Stimulated activated CD4-positive, alpha-beta T cell treated with anti-CD3 and anti-CD28 coated beads, Interleukin-4, amount 100 ng/mL, for 4 hours (primary cell): ENCODE measurements around the gene PPFIA3.
"Not testable (repeated sequence)": the region's sequence is repeated elsewhere in the genome, so short reads cannot be mapped to it uniquely, and the experiment has no call there.

Experiments used
- DNase-seq, 2 experiments: peaks; one replicate each; pipeline ENCODE4 v3.0.0-alpha.2; 2020

The PPFIA3 gene

DNA sequence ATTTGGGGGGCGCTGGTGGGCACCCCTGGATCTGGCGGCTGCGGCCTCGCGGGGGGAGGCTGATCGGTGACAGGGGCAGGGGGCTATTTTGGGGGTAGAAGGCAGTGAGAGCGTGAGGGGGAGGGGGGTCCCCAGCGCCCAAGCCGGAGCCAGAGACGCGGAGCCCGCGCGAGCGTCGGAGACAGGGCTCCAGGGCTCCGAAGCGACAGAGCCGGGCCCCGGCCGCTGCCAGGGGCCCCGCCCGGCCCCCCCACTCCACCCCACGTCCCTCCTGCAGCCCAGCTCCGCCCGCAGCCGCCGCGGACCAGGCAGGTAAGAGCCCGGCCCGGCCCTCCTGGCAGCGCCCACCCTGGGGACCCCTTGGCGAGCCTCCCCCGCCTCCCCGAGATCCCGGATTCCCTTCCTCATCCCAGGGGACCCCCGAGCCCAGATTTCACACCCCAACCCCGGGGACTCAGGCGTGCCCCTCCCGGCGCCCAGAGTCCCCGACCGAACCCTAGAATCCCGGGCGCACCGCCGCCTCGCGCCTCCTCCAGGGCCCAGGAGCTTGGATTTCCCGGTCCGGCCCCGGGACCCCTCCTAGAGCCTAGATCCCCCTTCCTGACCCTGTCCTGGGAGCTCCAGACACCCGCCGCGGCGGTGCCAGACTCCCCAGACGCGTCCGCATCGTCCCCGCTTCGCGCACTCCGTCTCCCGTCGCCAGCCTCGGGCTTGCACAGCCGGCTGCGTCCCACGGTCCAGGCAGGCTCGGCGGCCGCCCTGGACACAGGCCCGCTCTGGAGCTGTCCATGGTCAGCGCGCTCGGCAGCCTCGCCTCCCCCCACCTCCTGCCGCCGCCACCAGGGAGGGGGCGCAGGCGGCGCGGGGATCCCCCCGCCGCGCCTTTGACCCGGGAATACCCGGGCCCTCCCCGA, at the start of gene PPFIA3:
TSS of gene PPFIA3 (plus strand) at position 134 of the 914 bp plus-strand sequence. CDS start 8,330 bp downstream, outside the sequence.
- no peak for DNase-seq

DNA sequence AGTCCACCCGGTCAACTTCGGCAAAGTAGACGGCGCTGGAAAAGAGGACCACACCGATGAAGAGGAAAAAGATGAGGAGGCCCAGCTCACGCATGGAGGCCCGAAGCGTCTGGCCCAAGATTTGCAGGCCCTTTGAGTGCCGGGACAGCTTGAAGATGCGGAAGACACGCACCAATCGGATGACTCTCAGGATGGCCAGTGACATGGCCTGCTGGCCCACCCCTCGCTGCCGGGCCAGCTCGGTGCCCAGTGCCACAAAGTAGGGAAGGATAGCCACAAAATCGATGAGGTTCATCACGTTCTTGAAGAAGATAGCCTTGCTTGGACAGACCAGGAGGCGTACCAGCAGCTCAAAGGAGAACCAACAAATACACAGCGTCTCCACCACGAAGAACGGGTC, 48.9 kb upstream of the PPFIA3 start:
- DNase-seq, result no peak

DNA sequence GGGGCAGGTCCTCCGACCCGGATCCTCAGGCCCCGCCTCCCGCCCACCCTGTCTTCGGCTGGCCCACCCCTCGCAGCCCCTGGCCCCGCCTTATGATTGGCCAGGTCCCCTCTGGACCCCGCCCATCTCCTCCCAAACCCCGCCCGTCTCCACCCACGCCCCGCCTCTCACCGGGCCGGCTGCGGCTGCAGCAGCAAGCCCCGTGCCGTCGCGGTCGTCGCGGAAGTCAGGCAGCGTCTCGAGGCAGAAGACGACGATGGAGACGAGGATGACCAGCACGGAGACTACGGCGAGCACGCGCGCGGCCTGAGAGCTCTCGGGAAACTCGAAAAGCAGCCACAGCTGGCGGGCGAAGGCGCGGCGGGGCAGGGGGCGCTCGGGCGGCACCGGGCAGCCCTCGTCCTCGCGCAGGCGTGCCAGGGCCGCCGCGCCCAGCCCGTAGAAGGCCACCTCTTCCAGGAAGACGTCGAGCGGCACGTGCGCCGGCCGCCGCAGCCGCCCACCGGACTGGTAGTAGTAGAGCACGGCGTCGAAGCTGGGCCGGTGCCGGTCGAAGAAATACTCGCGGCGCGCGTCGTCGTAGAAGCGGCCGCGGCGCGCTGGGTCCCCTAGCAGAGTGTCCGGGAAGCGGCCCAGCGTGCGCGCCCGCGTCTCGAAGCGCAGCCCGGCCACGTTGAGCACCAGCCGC, 47.3 kb upstream of the PPFIA3 start:
- peak in 1 of 2 experiments; percentile 46 for DNase-seq

DNA sequence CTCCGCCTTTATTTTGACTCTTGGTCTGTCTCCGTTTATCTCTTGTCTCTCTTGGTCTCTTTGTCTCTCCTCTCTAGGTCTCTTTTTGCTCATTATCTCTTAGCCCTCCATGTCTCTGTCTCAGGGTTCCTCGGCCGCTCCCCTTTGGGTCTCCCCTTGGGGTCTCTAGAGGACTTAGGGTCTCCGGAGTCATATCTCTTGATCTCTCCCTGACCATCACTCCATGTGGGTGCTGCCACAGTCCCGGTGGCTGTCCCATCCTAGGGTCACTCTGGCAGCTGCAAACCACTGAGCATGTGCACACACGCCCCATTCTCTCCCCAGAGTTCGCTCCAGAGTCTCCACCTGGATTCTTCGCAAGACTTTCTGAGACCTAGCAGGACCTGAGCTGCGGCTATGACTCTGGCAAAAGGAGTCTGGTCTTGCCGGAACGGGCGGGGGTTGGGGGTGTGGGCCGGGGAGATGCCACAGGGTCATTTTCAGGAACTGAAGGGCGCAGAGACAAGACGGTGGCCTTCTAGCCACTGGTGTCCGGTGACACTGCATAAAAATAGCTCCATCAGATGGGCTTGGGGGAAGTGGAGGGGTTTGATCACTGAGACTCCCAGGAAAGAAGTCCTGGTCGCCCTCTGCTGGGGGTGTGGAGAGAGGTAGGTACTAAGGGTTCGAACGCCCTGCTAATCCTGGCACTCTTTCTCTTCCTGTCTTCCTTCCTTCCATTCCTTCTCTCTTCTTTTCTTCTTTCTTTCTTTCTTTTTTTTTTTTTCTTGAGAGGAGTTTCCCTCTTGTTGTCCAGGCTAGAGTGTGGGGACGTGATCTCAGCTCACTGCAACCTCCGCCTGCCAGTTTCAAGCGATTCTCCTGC, 45.6 kb upstream of the PPFIA3 start:
- DNase-seq, result no peak

DNA sequence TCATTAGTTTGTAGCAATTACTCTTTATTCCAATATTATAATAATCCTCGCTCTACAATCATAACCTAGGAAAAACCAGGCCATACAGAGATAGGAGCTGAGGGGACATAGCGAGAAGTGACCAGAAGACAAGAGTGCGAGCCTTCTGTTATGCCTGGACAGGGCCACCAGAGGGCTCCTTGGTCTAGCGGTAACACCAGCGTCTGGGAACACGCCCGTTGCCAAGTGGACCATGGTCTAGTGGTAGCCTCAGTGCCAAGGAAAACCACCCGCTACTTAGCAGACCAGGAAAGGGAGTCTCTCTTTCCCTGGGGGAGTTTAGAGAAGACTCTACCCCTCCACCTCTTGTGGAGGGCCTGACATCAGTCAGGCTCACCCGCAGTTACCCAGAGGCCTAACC, 44.5 kb upstream of the PPFIA3 start:
- DNase-seq, result not testable (repeated sequence)

DNA sequence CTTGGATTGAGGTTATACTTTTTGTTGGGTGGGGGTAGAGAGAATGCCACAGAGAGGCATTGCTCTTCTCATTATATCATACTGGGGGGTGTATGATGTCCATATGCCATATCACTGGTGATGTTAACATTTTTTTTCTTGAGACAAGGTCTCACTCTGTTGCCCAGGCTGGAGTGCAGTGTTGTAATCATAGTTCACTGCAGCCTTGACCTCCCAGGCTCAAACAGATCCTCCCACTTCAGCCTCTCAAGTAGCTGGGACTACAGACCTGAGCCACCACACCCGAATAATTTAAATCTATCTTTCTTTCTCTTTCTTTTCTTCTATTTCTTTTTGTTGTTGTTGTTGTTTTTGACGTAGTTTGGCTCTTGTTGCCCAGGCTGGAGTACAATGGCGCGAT, 39.0 kb upstream of the PPFIA3 start:
- no peak for DNase-seq

DNA sequence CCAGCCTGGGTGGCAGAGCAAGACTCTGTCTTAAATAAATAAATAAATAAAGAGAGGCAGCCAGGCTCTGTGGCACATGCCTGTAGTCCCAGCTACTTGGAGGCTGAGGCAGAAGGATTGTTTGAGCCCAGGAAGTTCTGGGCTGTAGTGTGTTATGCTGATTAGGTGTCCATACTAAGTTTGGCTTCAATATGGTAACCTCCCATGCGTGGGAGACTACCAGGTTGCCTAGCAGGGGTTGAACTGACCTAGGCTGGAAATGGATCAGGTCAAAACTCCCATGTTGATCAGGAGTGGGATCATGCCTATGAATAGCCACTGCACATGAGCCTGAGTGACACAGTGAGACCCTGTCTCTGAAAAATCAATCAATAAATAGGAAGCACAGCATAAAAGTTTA, 38.1 kb upstream of the PPFIA3 start:
- DNase-seq, result no peak

DNA sequence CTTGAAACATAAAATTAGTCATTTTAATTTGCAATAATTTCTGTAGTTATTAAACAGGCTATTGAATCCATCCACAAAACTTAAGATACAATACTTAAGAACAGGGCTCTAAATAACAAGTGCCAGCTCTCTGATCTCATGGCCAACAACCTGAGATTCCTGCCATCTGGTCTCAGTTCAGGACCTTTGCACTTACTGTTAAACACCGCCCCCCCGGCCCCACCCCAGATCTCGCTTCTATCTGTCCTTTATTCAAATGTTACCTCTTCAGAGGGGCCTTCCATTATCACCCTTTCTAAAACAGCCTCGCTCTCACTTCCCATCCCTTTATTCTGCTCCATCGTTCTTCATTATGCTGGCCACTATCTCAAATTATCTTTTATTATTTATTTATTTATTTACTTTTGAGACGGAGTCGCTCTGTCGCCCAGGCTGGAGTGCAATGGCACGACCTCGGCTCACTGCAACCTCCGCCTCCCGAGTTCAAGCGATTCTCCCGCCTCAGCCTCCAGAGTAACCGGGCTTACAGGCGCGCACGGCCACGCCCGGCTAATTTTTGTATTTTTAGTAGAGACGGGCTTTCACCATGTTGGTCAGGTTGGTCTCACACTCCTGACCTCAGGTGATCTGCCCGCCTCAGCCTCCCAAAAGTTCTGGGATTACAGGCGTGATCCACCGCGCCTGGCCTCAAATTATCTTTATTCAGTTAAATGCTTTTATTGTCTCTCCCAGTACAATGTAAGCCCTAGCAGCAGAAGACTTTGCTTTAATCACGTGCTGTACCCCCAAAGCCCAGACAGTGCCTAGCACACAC, 34.9 kb upstream of the PPFIA3 start:
- DNase-seq, result no peak

DNA sequence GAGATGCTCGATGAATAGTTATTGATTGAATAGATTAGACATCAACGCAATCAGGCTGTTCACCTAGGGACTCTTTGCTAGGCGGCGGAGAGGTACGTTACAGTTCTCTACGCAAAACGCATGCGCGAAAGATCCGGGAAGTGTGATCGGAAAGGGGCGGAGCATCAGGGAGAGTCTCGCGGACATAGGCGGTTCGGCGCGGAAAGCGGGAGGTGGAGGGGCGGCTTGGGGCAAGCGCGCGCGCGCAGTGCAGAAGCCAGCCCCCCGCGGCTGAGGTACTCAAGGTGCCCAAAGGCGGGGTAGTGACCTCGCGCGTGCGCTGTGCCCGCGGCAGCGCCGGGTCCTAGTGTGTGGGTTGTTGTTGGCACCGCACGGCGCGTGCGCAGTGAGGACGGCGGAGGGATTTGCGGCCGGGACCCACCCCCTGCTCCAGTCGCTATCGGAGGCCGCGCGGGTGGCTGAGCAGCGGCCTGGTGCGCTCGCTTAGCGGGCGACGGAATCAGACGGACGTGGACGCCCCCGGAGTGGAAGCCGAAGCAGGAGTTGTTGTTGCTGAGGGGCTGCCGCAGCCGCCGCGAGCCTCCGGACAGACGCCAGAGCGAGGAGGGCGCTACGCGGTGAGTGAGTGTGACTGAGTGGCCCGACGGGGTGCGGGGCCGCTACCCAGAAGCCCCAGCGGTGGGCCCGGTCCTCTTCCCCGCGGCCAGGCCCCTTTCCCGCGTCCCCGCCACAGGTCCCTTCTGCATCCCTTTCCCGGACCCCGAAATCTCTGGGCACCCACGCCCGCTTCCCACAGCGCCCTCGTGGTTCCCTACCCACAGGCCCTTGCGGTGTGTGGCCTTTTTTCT, 34.1 kb upstream of the PPFIA3 start, which contains the start of gene SNRNP70:
TSS of gene SNRNP70 (plus strand) at position 432 of the 848 bp plus-strand sequence. CDS start 964 bp downstream, outside the sequence.
- DNase-seq, result peak; percentile 99

DNA sequence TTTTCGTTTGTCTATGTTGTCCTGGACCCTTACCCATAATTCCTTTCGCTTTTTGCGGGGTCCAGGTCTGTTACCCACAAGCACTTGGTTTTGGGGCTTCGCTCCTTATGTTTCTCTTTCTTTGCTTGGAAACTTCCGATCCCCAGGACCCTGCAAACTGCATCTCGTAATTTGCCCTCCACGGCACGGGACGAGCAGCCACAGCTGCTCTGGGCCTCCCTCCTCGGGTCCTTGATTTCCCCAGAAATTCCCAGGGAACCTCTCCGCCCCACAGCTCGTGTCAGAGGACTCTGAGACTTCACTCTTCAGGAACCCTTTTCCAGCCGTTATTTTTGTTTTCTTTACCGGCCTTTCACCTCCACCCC, 33.5 kb upstream of the PPFIA3 start:
- no peak for DNase-seq

DNA sequence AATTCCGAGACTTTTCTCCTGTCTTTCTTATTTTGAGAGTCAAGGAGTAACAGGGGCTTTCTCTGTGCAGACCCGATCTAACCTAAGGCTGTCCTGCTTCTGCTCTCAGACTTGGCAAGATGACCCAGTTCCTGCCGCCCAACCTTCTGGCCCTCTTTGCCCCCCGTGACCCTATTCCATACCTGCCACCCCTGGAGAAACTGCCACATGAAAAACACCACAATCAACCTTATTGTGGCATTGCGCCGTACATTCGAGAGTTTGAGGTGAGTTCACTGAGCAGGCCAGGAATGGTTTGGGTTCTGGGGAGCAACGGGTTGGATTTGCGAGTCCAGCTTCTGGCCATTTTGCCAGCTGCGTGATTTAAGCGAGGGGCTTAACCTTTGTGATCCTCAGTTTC, 33.0 kb upstream of the PPFIA3 start:
- DNase-seq, result no peak

DNA sequence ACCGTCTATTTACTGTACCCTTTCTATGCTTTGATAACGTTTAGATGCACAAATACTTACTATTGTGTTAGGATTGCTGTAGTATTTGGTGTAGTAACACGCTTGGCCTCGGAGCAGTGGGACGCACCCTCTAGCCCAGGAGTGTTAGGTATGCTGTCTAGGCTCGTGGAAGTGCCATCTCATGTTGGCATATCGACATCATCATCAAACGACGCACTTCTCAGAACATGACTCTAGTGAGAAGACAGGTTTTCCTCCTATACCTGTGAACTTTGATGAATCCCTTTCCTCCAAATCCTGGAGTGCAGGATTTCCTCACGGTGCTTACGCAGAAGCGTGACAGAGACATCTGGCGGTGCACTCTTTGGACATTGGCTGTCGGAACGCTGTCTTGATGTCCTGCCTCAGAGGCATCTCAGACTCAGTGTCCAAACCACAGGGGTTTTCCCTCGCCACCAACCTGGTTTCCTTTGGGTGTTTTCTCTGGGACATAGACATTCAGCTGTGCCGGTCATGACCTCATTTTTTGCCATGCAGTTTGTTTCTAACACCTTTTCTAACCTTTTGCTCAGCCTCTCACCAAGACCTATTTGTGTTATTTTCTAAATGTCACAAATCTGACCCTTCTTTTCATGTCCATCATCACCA, 27.8 kb upstream of the PPFIA3 start:
- no peak for DNase-seq

DNA sequence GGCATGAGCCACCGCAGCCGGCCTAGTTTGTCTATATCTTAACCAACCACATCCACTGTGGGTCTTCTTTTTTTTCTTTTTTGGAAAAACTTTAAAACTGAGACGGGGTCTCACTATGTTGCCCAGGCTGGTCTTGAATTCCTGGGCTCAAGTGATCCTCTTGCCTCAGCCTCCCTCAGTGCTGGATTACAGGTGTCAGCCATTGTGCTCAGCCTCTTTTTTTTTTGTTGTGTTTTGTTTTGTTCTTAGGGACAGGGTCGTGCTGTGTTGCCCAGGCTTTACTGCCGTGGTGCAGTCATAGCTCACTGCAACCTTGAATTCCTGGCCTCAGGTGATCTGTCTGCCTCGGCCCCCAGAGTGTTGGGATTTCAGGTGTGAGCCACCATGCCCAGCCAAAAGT, 26.7 kb upstream of the PPFIA3 start:
- no peak for DNase-seq

DNA sequence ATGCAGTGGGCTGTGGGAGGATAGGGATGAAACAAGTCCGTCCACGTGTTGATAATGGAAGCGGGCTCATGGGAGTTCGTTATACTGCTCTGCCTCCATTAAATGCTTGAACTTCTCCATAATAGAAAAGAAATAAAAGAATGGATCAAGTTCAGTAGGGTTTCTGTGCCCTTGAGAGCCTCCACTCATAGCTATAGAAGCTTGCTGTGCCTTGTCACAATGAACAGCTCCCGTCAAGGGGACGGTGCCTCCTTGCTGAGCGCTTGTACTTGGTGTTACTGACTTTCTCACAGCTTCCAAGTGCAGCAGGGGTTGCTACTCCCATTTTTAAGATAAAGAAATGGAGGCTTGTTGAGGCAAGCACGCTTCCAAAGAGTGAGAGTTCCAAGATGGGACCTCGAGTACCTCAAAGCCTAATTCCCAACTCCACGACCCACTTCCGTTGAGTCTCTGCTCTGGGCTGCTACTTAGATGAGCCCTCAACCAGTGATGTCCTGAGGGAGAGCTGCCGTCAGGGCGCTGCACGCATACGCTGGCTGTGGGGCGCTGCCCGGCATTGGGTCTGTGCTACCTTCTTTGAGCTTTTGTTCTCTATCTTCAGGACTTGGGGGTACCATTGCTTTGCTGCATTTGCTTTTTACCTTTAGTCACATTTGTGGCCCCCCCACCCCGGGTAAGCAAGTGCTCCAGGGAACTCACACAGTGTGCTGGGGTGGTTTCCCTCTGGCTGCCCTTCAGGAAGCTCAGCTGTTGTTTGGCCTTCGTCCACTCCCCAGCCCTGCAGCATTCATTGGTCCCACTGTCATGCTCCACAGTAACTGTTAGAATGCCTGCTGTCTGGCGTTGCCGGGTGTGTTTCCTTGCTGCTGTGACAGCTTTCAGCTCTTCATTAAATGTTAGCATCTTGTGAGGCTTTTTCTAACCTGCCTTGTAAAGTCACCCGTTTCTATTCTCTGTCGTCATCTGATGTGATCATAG, 24.6 kb upstream of the PPFIA3 start:
- DNase-seq, result no peak

DNA sequence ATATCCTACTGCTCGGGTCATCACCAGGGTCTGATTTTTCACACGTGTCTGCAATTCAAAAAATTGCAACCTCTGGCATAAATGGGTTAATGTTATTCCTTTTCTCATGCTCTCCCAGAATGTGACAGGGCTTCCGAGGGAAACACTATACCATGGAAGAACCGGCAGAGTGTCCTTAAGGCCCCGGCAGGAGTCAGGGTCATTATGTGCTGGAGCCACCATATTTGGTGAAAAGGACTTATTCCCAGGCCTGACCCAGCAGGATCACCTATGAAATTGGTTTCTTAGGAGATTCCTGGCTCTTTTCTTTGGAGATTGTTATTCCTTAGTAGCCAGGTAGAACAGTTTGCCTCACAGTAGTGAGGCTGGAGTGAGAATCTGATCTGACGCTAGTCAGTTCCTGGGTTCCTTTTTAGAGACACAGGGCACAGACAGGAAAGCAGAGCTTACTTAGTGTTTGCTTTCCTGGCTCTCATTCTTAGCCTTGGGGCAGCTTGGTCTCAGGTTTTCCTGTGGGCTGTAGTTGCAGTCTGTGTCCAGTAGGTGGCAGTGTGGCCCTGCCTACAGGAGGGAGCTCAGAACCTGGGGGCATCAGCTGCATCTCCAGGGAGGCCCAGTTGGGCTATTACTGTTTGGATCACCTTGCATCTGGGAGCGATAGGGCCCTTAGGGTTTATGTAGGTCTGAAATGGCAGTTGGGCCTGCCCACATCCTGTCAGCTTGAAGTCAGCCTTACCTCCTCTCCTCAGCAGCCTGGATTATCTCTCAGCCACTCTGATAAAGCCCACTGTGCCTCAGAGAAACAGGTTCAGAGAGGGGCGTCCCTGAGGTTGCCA, 21.7 kb upstream of the PPFIA3 start:
- DNase-seq, result peak; percentile 57 to 66

DNA sequence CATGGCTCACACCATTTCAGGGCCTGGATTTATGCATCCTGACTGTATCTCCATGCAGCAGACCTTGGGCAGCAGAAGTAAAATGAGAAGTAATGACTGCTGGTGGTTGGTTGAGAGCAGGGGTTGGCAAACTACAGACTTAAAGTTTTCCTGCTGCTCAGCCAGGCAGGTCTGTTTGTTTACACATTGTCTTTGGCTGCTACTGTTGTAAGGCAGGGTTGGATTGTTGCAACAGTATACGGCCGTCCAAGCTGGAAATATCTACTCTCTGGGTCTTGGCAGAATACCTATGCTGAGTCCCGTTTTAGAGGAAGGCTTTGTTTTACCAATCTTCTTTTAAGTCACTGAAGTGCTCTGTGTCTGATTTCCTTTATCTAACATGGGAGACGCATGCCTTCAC, 20.5 kb upstream of the PPFIA3 start:
- DNase-seq, result no peak

DNA sequence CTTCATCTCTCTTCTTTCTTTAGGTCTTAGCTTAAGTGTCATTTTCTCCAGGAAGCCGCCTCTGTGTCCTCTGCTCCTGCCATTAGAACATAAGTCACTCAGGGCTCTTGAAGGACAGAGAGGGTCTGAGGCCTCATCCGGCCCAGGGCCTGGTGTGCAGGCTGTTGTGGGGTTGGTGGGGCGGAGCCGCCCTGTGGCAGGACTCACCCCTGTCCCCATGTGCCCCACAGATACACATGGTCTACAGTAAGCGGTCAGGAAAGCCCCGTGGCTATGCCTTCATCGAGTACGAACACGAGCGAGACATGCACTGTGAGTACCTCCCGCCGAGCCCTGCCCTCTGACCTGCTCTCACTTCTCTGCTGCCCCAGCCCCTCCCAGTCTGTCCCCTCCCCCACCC, 18.2 kb upstream of the PPFIA3 start:
- no peak for DNase-seq

DNA sequence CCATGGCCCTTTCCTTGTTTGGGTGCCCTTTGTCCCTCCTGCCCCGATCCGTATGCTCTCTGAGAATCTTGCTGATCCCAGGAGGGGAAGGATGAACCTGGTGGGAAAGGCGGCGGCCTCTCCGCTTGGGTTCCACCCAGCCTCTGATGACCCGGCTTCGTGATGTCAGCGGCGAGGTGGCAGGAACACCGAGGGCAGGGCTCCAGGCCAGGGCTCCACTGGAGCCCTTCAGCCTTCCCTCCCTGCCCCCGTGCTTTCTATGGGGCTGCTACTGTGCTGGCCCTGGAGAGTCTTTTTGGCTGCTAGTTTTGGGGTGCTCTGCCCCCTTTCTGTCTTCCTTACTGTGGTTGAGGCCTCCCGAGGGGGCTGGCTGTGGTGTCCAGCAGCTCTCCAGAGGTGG, 17.0 kb upstream of the PPFIA3 start:
- DNase-seq, result no peak
